Subcutaneous preadipocyte (primary cell): Measurements from ENCODE around the gene MRPS26. TPM values are rescaled to one million over a fixed set of nuclear protein-coding genes. Genes with fewer than 3 reads are reported as not detected.

Experiments
- total RNA-seq: library from RNA; depleted of rRNA; stranded (reverse); fragments of >200 nt; gene quantifications from 2 replicates; pipeline ENCODE4 v1.2.3, GENCODE V29; 2012

The MRPS26 gene
- total RNA-seq = 31.1 and 38.9 TPM in 2 replicates

GRCh38 chr20:3045816-3046676 is at the start of gene MRPS26:
Gene MRPS26, plus strand, starts transcription at chr20:3046052. Its CDS starts 17 bp downstream, at chr20:3046069.

GRCh38 chr20:3043322-3043721 is 2.5 kb upstream of the MRPS26 start, which contains the start of gene GNRH2:
Gene GNRH2, plus strand, starts transcription at chr20:3043622. Its CDS starts 793 bp downstream, at chr20:3044415.

GRCh38 chr20:3071610-3072529 is 26.0 kb downstream of the MRPS26 start, which contains the start of gene OXT:
Gene OXT, plus strand, starts transcription at chr20:3071620. Its CDS starts 36 bp downstream, at chr20:3071656.

DNA sequence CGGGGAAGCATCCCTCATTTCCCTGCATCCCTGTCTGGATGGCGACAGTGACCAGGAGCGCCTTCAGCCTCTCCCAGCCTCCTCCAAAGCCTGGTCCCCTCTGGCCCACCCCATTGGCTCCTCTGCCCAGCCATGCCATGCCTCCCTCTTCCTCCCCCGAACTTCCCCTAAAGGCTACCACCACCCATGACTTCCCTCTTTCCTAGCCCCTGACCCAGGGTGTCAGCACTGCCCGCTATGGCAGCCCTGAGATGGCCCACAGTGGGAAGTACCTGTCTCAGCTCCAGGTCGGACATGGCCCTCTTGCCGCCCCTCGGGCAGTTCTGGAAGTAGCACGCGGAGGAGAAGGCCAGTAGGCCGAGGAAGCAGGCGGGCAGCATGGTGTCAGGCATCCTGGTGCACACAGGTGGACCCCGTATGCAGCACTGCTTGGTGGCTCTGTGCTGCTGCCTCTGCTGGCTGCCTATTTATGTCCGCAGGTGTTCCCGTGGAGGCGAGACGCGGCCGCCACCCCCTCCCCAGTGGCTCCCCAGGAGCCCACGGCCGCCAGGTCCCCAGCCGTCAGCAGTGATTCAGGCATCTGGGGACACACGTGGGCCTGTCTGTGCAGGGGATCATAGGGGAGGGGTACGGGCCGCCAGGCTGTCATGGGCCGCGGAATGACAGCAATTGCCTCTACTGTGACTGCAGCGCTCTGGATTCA is 38.6 kb downstream of the MRPS26 start, which contains the start of gene AVP:
AVP (minus strand) TSS at position 442 of the 703 bp plus-strand sequence; CDS start at position 392, 50 bp downstream.

Other genes with a start within 250 kb of the MRPS26 start
- gene CPXM1, start 245.4 kb upstream of the MRPS26 start, total RNA-seq = 2.2 and 2.3 TPM in 2 replicates
- 0.37 TPM in 1 of 2 replicates, not detected in the other for gene C20orf141, start 231.1 kb upstream of the MRPS26 start, total RNA-seq
- gene TMEM239, start 229.7 kb upstream of the MRPS26 start, total RNA-seq = under 0.01 TPM in 1 of 2 replicates, not detected in the other
- gene PCED1A, start 205.4 kb upstream of the MRPS26 start, total RNA-seq = 19.0 and 27.9 TPM in 2 replicates
- 44.4 and 54.4 TPM in 2 replicates for gene VPS16, start 205.3 kb upstream of the MRPS26 start, total RNA-seq
- gene PTPRA, start 172.6 kb upstream of the MRPS26 start, total RNA-seq = 47.0 and 50.8 TPM in 2 replicates
- 1.1 and 1.2 TPM in 2 replicates for gene GNRH2, start 2.4 kb upstream of the MRPS26 start, total RNA-seq
- 0.39 TPM in 1 of 2 replicates, not detected in the other for gene OXT, start 25.6 kb downstream of the MRPS26 start, total RNA-seq
- gene AVP, start 38.7 kb downstream of the MRPS26 start, total RNA-seq = not detected in 2 replicates
- 8.8 and 13.9 TPM in 2 replicates for gene FASTKD5, start 113.8 kb downstream of the MRPS26 start, total RNA-seq
- 4.0 and 4.3 TPM in 2 replicates for gene UBOX5, start 113.8 kb downstream of the MRPS26 start, total RNA-seq
- gene LZTS3, start 127.5 kb downstream of the MRPS26 start, total RNA-seq = 2.5 and 2.6 TPM in 2 replicates
- 18.2 and 18.4 TPM in 2 replicates for gene DDRGK1, start 158.6 kb downstream of the MRPS26 start, total RNA-seq
- gene ITPA, start 163.4 kb downstream of the MRPS26 start, total RNA-seq = 29.0 and 36.9 TPM in 2 replicates
- 0.37 and 1.6 TPM in 2 replicates for gene SLC4A11, start 193.1 kb downstream of the MRPS26 start, total RNA-seq